Activated naive CD4-positive, alpha-beta T cell (primary cell): ENCODE measurements around the gene KATNB1.
"Not testable (repeated sequence)": the region's sequence is repeated elsewhere in the genome, so short reads cannot be mapped to it uniquely, and the experiment has no call there.

Experiments
- DNase-seq, 4 experiments: peaks; one replicate each; lab custom pipeline; 2025; lab: John Stamatoyannopoulos, UW

KATNB1 gene

GRCh38 chr16:57725554-57725953 is 10.0 kb upstream of the KATNB1 start:
- DNase-seq, result no peak

GRCh38 chr16:57725976-57726375 is 9.6 kb upstream of the KATNB1 start:
- no peak for DNase-seq

- no peak for DNase-seq
Measured at GRCh38 chr16:57726433-57726947, 9.1 kb upstream of the KATNB1 start.

GRCh38 chr16:57727610-57728009 is 8.0 kb upstream of the KATNB1 start:
- no peak for DNase-seq

- DNase-seq, result no peak
Measured at GRCh38 chr16:57728336-57729181, 7.0 kb upstream of the KATNB1 start.

GRCh38 chr16:57729182-57729484 is 6.4 kb upstream of the KATNB1 start:
- DNase-seq, result no peak

- not testable (repeated sequence) for DNase-seq
Measured at GRCh38 chr16:57729852-57730251, 5.7 kb upstream of the KATNB1 start.

- DNase-seq, result no peak
Measured at GRCh38 chr16:57730771-57731730, 4.5 kb upstream of the KATNB1 start.

- DNase-seq, result no peak
Measured at GRCh38 chr16:57732037-57732436, 3.5 kb upstream of the KATNB1 start.

GRCh38 chr16:57732714-57733113 is 2.9 kb upstream of the KATNB1 start:
- no peak for DNase-seq

- DNase-seq, result no peak
Measured at GRCh38 chr16:57734308-57734924, 1.2 kb upstream of the KATNB1 start.

GRCh38 chr16:57734925-57735754 is 430 bp upstream of the KATNB1 start:
- peak; percentile 91 to 95 (median 91) for DNase-seq

- DNase-seq, result peak in 1 of 4 experiments; percentile 24
Measured at GRCh38 chr16:57736419-57737351, 1.1 kb downstream of the KATNB1 start.

GRCh38 chr16:57738844-57739243 is 3.3 kb downstream of the KATNB1 start:
- no peak for DNase-seq

GRCh38 chr16:57739756-57740422 is 4.3 kb downstream of the KATNB1 start:
- no peak for DNase-seq

GRCh38 chr16:57740423-57741071 is 5.0 kb downstream of the KATNB1 start:
- DNase-seq, result no peak

- DNase-seq, result no peak
Measured at GRCh38 chr16:57741660-57742191, 6.2 kb downstream of the KATNB1 start.

GRCh38 chr16:57742543-57742942 is 7.0 kb downstream of the KATNB1 start:
- no peak for DNase-seq

- DNase-seq, result no peak
Measured at GRCh38 chr16:57743458-57743857, 7.9 kb downstream of the KATNB1 start.
